HG03196 (cell line): ENCODE results near the gene TMEM179.
"Not testable (repeated sequence)": the region's sequence is repeated elsewhere in the genome, so short reads cannot be mapped to it uniquely, and the experiment has no call there.

Experiments used
- ATAC-seq: cut with Tn5 transposase; IDR thresholded peaks from one replicate; pipeline ENCODE4 v1.9.1; 2021; ENCODE audit not compliant: unreplicated experiment

Gene TMEM179

GRCh38 chr14:104604458-104605449 is at the start of gene TMEM179:
Gene TMEM179 (minus strand): TSS chr14:104604772. CDS start chr14:104604741, 31 bp downstream.
- no peak for ATAC-seq

DNA sequence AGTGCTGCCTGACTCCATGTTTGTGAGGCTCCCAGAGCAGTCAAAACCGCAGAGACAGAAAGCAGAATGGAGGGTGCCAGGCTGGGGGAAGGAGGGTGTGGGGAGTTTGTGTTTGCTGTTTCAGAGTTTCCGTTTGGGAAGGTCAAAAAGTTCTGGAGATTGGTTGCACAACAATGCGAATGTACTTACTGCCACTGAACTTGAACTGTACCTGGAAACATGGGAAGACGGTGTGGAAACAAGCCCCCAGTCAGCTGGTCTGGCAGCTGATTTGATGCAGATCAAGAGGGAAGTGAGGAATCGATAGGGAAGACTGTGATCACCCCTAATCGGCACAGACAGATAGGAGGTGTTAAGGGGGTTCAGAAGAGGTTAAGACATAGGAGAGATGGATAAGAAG is 49.5 kb upstream of the TMEM179 start:
- no peak for ATAC-seq

- ATAC-seq, result not testable (repeated sequence)
Observed at GRCh38 chr14:104653130-104653920, 48.8 kb upstream of the TMEM179 start.

GRCh38 chr14:104652386-104652785 is 47.8 kb upstream of the TMEM179 start:
- ATAC-seq, result no peak

DNA sequence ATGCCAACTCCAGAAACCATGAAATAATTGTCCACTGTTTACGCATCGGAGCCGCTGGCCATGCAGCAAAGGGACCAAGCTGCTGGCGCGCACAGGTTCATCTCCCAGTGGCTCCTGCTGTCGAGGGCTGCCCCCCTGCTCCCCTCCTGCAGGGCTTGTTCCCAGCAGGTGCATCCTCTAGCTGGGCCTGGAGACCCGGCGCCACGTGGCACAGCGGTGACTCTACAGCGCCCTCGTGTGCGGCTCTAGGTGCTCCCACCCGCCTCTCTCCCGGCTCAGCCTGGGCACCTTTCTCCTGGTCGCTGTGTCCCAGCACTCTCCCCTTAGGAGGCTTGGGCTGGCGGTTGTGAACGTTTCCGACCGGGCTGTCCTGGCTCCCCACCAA is 47.3 kb upstream of the TMEM179 start:
- no peak for ATAC-seq

DNA sequence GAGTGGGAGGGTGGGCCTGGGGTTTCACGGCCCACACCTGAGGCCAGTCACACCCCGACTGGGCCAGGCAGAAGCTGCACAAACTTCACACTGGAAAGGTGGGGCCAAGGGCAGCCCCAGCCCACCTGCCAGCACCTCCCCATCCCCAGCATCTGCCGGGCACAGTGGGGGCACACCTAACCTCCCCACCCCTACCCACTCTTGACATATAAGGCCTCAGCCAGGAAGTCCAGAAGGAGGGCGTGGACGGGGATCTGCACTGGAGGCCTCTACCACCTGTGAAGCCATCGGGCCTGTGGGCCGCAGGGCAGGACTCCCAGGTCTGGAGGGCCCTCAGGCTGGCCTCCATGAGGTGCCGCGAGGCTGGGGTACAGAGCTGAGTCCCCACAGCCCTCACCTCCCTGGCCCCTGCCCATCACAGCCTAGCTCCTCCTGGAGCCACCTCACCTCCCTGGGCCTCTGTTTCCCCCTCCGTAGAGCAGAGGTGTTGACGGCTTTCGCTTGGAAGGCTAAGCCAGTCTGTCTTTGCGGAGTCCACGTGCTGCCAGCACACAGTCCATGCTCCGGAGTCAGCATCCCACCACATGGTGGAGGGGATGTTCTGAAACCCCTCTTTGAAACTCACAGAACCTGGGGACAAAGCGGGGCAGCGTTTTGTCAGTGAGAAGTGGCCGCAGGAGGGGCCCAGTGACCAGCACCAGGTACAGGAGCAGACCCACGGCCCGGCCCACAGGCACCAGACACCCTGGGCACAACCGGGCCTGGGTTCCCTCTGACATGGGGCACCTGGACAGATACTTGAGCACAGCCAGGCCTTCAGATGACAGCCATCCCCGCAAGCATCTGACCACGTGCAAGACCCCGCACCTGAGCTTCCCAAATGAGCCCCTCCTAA is 46.7 kb upstream of the TMEM179 start:
- ATAC-seq, result no peak

- ATAC-seq, result no peak
Observed at GRCh38 chr14:104650057-104650980, 45.7 kb upstream of the TMEM179 start.

DNA sequence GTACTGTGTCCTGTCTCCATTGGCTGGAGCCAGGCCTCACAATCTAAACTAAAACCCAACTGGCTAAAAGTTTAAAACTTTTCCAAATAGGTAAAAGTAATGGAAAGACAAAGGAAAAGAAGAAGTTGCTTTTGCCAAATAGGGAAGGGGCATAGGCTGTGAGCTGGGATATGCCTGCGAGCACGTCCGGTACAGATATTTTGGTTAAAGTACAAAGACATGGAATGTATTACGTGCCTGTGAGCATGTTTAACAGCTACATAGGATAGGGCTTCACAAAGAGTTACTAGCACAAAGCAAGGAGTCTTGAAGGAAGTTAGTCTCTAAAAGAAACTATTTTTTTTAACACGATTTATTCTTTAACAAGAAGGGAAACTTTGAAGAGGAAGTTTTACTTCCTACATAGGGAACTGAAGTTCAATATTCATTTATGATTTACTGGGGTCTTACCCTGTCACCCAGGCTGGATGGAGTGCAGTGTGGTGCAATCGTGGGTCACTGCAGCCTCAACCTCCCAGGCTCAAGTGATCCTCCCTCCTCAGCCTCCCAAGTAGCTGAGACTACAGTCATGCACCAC is 43.0 kb upstream of the TMEM179 start:
- ATAC-seq, result no peak

- no peak for ATAC-seq
Observed at GRCh38 chr14:104644656-104645378, 40.2 kb upstream of the TMEM179 start.

GRCh38 chr14:104644091-104644635 is 39.6 kb upstream of the TMEM179 start:
- no peak for ATAC-seq

GRCh38 chr14:104643306-104643705 is 38.7 kb upstream of the TMEM179 start:
- ATAC-seq, result no peak

GRCh38 chr14:104642540-104642868 is 37.9 kb upstream of the TMEM179 start:
- no peak for ATAC-seq

DNA sequence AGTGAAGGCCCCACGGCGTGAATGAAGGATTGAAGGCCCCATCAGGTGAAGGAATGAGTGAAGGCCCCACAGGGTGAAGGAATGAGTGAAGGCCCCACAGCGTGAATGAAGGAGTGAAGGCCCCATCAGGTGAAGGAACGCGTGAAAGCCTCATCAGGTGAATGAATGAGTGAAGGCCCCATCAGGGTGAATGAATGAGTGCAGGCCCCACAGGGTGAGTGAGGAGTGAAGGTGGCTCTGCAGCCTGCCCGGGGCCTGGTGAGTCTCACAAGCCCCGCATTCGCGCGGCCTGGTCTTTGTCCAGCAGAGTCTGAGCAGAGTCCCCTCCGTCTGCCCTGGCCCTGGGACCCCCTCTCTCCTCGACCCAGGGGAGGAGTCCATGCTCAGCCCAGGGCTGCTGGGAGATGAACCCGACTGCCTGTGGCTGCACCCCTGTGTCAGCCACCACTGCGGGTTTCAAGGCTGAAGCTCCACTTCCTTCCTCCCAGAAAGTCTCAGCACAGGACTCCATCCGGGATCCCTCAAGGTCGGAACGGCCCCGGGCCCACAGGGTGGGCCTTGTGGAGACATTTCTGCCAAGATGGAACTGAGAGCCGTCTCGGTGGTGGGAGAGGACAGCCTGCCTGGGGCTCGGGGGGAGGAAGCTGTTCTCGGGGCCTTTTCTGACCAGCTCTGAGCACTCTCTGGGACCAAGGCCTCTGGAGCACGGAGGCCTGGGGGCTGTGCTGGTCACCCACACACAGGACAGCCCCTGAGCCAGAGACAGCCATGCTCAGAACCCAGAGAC is 37.4 kb upstream of the TMEM179 start:
- ATAC-seq, result no peak

DNA sequence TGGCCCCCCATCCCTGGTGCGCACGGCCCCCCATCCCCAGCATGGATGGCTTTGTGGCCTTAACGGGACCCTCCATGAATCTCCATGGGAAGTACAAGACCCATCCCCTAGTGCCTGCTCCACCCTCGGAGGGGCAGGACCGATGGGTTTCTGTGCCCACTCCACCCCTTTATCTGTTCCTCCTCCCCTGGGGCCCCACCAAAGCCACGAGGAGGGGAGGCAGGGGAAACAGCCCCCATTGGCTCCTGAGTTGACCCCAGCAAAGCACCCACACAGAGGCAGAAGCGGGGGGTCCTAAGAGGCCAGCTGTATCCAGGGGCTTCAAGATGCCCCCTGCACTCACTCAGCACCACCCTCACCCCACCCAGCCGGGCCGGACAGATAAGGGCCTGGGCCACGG is 36.1 kb upstream of the TMEM179 start:
- ATAC-seq, result no peak

DNA sequence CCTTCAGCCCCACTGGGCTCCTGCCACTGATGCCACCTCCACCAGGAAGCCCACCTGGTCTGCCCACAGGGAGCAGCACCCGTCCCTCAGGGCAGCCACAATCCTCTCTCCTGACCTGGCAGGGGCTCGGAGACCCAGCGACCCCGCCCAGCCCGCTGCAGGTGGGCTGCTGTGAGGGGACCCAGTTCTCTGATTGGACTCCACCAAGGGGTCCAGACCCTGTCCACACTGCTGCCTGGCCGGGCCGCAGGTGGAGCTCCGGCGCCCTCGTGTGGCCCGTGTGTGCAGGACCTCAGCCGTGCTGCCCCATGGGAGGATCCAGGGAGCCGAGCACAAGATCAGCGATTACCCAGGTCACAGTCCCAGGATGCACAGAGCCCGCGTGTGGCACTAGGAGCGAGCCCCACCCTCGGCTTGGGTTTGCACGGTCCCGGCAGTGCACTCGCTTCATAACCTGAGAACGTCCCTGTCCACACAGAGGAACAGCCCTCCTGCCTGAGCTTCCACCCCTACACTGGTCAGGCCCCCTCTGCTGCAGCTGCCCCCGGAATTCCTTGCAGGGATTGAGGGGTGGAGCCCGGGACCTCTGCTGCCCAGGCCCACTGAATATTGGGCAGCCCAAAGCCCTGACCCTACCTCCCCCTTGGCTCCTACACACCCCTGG is 35.4 kb upstream of the TMEM179 start:
- no peak for ATAC-seq

GRCh38 chr14:104639471-104639870 is 34.9 kb upstream of the TMEM179 start:
- no peak for ATAC-seq

- no peak for ATAC-seq
Observed at GRCh38 chr14:104638927-104639450, 34.4 kb upstream of the TMEM179 start.
